ENCODE data around the gene ACSBG1.

Gene ACSBG1, protein sequence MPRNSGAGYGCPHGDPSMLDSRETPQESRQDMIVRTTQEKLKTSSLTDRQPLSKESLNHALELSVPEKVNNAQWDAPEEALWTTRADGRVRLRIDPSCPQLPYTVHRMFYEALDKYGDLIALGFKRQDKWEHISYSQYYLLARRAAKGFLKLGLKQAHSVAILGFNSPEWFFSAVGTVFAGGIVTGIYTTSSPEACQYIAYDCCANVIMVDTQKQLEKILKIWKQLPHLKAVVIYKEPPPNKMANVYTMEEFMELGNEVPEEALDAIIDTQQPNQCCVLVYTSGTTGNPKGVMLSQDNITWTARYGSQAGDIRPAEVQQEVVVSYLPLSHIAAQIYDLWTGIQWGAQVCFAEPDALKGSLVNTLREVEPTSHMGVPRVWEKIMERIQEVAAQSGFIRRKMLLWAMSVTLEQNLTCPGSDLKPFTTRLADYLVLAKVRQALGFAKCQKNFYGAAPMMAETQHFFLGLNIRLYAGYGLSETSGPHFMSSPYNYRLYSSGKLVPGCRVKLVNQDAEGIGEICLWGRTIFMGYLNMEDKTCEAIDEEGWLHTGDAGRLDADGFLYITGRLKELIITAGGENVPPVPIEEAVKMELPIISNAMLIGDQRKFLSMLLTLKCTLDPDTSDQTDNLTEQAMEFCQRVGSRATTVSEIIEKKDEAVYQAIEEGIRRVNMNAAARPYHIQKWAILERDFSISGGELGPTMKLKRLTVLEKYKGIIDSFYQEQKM

DNA sequence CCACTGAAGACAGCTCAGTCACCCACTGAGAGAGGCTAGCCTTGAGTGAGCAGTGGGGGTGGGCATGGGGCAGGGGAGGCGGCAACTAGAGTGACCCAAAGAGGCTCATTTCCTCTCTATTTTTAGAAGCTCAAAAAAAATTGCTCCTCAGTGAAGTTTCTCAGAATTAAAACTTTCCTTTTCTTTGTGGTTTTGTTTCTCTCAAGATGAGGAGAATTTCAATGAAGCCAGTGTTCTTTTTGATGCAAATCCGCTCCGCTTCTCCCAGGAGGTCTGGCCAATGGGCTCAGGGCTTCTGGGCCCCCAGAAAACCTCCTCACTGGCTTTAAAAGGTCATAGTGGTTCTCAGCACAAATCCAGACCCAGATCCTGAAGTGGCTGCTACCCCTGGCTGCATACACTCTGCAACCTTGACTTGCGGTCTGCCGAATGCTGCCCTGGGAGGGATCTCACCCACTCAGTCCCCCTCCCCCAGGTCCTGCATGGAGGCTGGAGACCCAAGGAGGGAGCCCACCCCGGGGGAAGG, at the start of gene ACSBG1:
ACSBG1 (minus strand) TSS at position 51 of the 526 bp plus-strand sequence. CDS start 64 bp downstream, outside the sequence.
- DNase-seq: no peak

DNA sequence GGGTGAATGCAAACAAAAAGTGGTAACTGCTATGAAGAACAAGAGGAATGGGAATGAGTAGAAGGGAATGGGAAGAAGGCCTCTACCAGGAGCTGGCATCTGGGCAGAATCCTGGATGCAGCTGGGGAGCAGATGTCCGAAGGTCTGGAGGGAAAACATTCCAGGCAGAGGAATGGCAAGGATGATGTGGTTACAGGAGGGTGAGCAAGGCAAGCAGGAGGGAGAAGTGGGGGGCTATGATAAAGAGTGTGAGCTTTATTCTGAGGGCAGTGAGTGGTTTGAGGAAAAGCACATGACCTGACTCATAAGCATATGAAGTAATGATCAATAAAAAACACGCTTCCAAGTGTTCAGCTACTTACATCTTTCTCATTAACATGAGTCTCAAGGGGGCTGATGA, 48.0 kb upstream of the ACSBG1 start:
- DNase-seq: no peak

DNA sequence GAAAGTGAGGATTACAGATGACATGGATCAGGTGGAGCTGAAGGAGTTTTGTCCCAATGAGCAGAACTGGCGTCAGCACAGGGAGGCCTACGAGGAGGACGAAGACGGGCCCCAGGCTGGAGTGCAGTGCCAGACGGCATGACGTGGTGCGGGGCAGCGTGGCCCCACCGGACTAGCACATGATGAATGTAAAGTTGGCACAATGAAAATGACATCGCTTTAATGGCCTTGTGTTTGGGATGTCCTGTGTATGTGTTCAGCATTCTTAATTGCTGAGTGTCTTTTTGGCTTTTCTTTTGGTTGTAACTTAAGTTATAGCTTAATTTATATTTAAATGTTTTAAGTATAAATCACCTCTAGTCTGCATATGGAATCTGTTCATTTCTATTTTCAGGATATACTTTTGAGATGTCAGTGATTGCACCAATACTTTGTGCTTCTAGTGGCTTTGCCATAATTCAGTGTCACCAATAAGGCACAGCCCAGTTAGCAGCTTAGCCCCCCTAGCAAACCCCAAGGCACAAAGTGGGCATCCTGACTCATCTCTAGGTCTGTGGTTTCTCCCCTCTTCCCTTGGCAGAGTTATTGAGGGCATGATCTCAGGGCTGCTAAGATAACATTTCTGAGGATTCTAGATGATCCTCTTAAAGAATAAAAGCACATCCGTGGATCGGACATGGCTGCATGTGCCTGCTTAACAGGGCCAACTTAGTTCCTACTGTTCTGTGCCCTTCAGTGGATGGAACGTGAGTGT, 46.1 kb upstream of the ACSBG1 start:
- no peak for DNase-seq

DNA sequence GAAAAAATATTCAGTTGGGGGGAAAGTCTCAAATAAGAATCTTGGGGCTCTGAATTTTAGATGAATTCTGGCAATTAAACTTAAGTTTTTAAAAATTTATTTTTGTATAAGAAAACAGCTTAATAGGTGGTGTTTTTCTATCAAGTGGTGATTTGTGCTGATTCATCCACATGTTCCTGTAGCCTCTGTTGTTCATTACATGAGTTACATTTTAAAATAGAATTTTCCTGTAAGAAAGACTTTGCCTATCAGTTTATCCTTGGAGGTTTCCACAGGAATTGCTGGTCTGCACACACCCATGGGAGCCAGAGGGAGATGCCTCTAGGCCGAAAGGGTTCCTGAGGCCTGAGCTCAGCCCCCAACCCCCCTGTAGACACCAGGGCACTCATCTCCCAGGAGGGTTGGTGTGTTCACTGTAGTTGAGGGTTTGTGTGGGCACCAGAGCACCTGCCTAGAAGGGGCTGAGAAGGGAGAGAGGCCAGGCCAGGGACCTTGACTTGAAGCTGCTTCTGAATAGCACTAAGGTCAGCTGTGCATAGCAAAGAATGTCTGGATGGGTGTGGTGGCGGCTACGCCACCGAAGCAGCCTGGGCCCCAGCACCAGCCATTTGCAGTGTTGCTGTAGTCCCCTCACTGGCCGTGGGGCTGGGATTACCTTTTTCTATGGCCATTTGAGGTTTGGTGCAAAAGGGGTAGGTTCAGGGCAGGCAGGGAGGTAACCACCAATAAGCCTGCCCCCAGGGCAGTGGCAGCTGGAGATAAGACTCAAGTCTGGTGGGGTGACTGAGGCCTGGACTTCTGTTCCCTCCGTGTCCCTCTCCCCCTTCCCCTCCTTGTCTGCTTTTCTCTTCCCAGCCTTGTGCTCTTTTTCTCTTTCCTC, 41.9 kb upstream of the ACSBG1 start:
- DNase-seq: no peak

DNA sequence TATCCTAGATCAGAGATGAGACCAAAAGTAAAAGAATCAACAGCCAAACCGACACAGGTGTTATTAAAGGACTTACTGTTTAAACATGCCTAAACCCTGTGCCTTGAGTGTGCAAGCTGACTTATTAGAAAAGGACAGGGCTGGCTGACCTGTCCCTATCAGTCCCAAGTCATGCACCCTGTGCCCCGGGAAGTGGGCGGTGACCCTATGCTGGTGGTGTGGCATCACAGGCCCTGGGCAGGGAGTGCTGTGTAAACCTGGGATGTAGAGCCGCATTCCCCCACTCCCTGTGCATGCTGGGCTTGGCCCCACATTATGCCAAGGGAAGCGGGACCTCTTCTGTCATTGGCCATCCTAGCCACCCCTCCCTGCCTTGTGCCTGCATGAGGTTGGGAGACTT, 40.6 kb upstream of the ACSBG1 start:
- no peak for DNase-seq

DNA sequence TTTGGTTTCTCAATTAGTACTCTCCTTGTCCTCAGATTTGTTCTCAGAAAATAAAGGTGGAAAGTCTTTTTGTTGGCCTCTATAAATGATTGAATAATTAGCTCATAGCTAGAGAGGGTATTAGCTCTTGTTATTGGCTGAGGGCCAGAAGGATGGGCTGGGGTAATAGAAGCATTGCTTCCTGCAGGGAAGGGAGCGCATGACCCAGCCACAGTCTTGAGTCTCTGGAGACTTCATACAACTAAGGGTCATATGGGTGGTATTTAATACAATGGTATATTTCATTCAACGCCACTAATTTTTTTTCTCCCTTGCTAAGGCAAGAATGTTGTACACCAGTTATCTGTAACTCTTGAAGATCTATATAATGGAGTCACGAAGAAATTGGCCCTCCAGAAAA, 38.4 kb upstream of the ACSBG1 start:
- no peak for DNase-seq

DNA sequence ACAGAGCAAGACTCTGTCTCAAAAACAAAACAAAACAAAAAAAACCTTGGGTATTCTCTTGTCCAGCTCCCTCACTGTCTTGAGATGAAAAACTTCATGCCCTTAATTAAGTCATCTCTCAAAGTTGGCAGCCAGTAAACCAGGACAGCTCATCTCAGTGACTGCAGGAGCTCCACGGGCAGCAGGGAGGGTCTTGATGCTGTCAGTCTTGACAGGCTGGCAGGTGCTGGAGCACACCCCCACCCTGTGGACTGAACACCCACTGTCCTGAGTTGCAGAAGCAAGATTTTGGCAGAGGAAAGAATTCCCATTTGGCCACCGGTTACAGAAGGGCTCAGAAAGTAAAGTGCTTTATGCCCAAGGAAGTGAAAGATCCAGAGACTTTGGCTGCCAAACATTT, 38.0 kb upstream of the ACSBG1 start:
- DNase-seq: no peak

DNA sequence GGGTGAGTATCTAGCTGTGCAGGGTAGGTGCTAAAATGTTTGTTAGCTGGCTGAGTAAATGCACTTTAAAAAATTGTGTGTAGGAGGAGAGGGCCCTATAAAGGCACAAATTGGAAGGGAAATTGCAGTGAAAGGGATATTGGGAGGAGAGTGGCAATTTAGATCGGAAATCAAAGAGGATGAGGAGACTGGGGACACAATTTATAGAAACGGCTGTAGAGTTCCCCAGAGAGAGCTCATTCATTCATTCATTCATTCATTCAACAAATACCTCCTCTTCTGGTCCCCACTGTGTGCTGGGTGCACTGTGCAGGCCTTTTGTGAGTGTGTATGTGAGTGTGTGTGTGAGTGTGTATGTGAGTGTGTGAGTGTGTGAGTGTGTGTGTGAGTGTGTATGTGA, 32.4 kb upstream of the ACSBG1 start:
- DNase-seq: no peak

DNA sequence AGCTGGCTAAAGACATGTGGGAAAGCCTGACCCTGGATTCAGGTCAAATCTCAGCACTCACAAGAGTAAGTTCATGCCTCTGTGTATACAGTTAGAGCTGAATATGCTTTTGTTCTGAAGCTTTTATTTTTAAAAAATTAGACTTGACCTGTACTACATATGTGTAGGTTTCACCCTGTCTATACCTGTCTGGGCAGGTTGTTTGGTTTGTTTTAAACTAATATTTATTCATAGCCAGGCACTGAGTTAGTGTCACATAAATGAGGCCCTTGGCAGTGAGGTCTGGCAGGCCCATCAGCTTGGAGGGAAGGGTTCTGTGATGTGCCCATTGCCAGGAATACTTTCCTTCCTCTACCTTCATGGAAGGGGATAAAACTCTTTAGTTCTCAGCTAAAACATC, 31.9 kb upstream of the ACSBG1 start:
- no peak for DNase-seq

DNA sequence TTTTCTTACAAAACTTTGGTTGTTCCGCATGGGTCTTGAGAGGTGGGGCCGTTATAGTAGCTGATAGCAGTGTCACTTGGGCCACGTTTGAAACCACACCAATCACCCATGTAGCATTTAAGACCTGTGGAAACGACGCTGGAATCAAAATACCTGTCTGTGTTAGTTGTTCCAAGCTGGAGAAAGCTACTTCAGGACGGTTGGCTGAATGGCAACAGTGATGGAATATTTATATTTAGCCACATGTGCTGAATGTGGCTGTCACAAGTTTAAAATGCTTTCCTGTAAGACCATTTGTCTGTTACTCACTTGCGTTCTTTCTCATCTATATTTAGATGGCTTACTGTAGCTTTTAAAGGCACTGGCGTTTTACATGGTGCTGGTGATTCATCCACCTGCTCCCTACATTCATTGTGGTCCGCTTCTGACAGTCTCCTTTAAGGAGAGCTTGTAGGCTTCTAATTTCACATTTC, 31.4 kb upstream of the ACSBG1 start:
- DNase-seq: no peak

DNA sequence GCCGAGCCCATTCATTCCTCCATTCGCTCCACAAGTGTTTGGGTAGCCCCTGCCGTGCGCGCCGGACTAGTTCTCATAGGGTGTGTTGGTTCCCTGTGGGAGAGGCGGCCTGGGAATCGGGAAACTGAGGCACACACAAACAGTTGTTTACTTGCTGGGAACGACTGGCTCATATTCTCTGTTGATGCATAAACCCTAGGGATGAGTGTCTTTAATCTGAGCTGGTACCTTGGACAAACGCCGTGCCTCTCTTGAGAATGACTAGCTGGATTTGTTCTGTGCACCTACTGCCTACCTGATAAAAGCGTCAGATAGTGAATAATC, 30.7 kb upstream of the ACSBG1 start:
- no peak for DNase-seq

DNA sequence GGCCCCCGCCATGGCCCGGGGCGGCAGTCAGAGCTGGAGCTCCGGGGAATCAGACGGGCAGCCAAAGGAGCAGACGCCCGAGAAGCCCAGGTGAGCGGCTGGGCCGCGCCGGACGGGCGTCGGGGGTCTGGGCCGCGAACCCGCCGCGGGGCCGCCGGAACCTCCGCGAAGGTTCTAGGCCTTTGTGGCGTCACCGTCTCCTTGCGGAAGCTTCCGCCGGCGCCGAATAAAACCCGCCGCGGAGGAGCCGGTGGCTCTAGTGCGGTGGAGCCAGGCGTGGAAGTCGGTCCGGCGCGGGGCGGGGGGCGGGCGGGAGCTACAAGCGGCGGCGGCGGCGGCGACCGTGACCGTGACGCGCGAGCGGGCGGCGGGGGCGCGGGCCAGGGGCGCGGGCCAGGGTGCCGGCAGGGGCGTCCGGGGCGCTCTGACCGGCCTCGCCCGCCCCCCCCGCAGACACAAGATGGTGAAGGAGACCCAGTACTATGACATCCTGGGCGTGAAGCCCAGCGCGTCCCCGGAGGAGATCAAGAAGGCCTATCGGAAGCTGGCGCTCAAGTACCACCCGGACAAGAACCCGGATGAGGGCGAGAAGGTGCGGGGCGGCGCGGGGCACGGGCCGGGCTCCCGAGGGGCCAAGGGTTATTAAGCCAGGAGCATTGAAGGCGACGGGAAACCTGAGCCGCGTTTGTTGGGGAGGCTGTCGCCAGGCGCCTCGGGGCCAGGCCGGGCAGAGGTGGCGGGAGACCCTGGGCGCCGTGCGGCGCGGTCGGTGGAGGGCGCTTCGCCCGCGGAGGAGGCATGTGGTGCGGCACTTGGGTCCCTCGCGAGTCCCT, 30.2 kb upstream of the ACSBG1 start, which contains the start of gene DNAJA4:
DNAJA4 (plus strand) TSS at position 259 of the 833 bp plus-strand sequence; CDS start at position 461, 202 bp downstream.
- no peak for DNase-seq

DNA sequence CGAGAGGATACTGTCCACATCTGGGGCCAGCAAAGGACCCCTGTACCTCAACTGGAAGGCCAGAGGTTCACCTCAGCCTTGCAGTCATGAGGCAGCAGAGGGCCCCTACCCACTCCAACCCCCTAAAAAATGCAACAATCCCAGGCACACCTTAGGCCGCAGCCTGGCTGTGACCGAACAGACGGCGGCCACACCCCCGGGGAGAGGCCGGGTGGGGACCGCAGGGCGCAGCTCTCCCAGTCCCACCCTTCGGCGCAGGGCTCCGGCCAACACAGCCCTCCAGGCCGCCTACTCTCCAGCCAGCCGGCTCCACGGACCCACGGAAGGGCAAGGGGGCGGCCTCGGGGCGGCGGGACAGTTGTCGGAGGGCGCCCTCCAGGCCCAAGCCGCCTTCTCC, 29.5 kb upstream of the ACSBG1 start:
- DNase-seq: no peak

DNA sequence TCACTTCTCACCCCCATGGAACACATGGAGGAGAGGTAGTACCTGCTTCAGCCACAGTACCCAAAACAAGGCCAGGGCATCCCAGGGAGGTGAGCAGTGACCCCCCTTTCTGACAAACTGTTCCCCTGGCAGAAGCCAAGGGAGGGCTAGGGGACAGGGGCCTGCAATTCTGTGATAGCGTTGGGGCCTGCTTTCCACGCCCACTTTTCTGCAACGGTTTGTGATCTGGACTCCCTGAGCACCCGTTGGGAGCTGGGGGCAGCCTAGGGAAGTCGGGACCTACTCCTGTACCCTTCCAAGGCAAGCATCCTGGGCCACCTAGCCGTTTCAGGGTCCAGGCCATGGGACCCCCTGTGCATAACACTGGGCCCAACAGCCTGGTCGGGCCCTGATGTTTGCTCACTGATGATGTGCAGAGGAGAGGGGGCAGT, 29.0 kb upstream of the ACSBG1 start:
- DNase-seq: no peak

DNA sequence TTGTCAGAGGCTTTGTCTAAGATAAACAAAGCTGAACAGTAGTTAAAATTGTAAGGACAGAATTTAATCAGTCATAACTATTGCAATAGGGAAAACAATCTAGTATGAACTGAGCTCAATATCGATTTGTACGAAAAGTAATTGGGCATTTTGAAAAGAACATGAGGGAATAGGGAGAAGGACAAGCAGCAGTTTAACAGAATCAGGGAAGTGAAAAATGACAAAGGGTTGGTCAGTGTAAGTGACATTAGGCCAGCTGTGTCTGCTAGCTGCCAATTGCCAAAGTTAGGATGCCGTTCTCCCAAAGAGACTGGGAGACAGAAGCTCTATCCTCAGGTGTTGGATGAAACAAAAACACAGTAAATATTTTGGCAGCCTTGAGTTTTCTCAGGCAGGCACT, 26.7 kb upstream of the ACSBG1 start:
- no peak for DNase-seq

DNA sequence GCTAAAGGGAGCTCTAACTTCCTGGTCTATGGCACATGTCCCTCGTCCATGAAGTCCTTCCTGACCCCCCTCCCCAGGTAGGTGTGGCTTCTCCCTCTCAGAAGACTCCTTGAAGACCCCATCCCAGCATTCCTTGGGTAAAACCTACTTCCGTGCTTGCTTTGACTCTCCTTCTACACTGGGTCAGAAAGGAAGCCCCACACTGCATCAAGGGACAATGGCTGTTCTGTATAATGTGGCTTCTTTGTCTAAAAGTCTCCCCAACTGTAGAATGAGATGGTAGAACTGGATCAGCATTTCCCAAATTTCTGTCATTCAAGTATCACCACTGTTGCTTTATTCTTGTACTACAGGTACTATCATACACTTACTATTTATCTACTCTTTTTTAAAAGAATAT, 26.1 kb upstream of the ACSBG1 start:
- no peak for DNase-seq

DNA sequence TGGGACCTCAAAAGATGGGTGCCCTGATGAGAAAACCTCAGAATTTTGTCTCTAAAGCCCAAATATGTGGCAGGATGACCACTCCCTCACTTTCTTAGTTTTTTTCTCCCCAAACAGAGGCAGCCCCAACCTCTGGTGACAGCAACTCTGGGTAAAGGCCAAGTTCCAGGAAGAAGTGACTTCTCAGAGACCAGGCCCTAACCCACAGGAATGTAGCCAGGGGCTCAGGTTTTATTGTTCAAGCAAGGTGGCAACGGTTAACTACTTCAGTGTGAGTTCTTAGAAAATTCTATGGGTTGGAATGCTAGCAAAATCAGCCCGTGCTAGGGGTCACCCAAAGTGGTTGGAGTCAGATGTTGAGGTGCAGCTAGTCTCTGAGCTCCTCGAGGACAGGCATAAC, 24.9 kb upstream of the ACSBG1 start:
- DNase-seq: no peak

DNA sequence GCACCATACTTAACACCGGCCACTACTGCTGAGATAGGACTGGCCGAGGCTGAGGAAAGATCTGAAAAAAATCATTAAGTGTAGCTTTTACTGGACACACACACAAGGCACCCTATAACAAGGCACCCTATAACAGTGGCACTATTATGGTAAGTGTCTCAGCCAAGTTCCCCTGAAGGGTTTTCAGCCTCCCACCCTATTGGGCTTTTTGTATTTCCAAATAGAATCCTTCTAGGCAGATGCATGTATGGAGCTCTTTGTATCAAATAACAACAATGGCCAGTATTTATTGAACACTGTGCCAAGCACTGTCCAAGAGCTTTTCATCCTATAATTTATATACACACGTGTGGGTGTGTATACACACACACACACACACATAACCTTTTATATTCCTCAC, 23.3 kb upstream of the ACSBG1 start:
- DNase-seq: no peak

DNA sequence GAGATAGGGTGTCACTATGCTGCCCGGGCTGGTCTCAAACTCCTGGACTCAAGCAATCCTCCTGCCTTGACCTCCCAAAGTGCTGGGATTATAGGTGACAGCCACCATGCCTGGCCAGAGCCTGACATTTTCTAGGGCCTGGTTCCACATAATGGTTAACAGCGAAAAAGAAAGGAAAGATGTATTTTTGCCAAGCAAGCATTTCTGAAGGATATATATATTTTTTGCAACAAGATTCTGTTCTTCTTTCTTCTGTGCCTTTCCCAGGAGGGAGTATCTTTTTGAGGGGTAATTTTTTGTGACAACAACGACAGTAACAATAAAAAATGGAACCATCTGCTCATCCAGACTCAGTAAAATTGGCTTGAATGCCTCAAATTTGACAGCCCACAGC, 21.7 kb upstream of the ACSBG1 start:
- no peak for DNase-seq

DNA sequence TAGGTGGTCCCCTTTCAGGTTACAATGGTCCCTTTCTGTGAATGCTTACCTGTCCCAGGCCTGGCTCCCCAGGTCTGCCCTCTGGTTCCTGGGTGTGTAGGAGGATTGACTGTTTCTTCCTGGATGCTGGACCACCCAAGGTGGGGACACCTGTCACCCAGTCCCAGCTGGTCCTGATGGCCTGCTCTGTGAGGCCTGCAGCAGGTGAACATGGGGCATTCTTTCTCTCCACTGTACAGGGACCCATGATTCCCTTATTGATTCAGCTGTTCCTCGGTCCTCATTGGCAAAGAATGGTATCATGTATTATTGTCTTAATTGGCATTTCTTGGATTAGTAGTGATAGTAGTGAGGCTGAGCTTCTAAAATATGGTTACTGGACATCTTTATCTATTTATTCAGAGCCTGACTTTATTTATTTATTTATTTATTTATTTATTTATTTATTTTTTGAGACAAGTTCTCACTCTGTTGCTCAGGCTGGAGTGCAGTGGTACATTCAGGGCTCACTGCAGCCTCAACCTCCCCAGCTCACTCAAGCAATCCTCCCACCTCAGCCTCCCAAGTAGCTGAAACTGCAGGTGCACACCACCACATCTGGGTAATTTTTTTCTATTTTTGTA, 21.2 kb upstream of the ACSBG1 start:
- no peak for DNase-seq

DNA sequence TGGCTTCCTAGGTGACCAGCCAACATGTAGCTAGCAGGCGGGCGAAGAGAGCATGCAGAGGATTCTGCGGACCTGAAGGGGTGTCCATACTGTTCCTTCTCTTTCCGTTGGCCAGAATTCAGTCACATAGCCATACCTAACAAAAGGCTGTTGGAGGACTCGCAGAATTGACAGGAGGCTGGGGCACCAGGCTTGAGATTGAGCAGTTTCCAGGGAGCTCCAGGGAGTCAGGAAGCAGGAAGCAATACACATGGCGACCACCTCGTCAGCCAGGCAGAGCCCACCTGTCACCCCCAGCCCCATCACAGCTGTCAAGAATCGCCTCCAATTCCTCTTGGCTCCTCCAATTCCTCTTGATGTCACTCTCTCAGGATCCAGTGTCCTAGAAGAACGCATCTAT, 16.8 kb upstream of the ACSBG1 start:
- DNase-seq: no peak

All from NCI-H187 (cell line).